Activated CD8-positive, alpha-beta memory T cell treated with anti-CD3 and anti-CD28 coated beads, Interleukin-2, amount 50 U/mL, for 48 hours (primary cell): ENCODE results near the gene NFKB2.
A peak's percentile ranks its signal among the peaks of the same experiment; 100 is the strongest.

Source experiments
- DNase-seq: peaks from one replicate; pipeline ENCODE4 v3.0.0-alpha.2; 2020

Gene NFKB2

GRCh38 chr10:102395400-102396316, at the start of gene NFKB2:
Gene NFKB2 (plus strand): TSS chr10:102395705. CDS start chr10:102395960, 255 bp downstream.
- peak; percentile 96 for DNase-seq

GRCh38 chr10:102347236-102347828, 48.2 kb upstream of the NFKB2 start:
- DNase-seq = no peak

- peak; percentile 86 for DNase-seq
Measured at GRCh38 chr10:102352066-102352715, 43.3 kb upstream of the NFKB2 start.

GRCh38 chr10:102354451-102354850, 41.1 kb upstream of the NFKB2 start:
- no peak for DNase-seq

GRCh38 chr10:102358712-102359382, 36.7 kb upstream of the NFKB2 start:
- DNase-seq = no peak

GRCh38 chr10:102367441-102367840, 28.1 kb upstream of the NFKB2 start:
- no peak for DNase-seq

- no peak for DNase-seq
Measured at GRCh38 chr10:102368077-102368476, 27.4 kb upstream of the NFKB2 start.

GRCh38 chr10:102371295-102371694, 24.2 kb upstream of the NFKB2 start:
- DNase-seq = no peak

GRCh38 chr10:102375250-102375649, 20.3 kb upstream of the NFKB2 start:
- DNase-seq = no peak

- no peak for DNase-seq
Measured at GRCh38 chr10:102375867-102376266, 19.6 kb upstream of the NFKB2 start.

- no peak for DNase-seq
Measured at GRCh38 chr10:102376901-102377300, 18.6 kb upstream of the NFKB2 start.

- DNase-seq = no peak
Measured at GRCh38 chr10:102379383-102379782, 16.1 kb upstream of the NFKB2 start.

GRCh38 chr10:102381983-102382382, 13.5 kb upstream of the NFKB2 start:
- no peak for DNase-seq

- DNase-seq = no peak
Measured at GRCh38 chr10:102382871-102383270, 12.6 kb upstream of the NFKB2 start.

GRCh38 chr10:102384053-102384452, 11.5 kb upstream of the NFKB2 start:
- no peak for DNase-seq

GRCh38 chr10:102384606-102385429, 10.7 kb upstream of the NFKB2 start:
- DNase-seq = no peak

GRCh38 chr10:102389894-102390293, 5.6 kb upstream of the NFKB2 start:
- DNase-seq = no peak

- no peak for DNase-seq
Measured at GRCh38 chr10:102392306-102392705, 3.2 kb upstream of the NFKB2 start.

GRCh38 chr10:102393411-102394078, 2.0 kb upstream of the NFKB2 start:
- DNase-seq = no peak

GRCh38 chr10:102394079-102394800, 1.3 kb upstream of the NFKB2 start:
- DNase-seq = peak; percentile 99

GRCh38 chr10:102394801-102395399, 605 bp upstream of the NFKB2 start:
- no peak for DNase-seq
